Measurements from ENCODE around the gene KRTAP3-1. TPM values are rescaled to one million over a fixed set of nuclear protein-coding genes. Genes with fewer than 3 reads are reported as not detected.
A peak's percentile ranks its signal among the peaks of the same experiment; 100 is the strongest.
"Not testable (repeated sequence)": the region's sequence is repeated elsewhere in the genome, so short reads cannot be mapped to it uniquely, and the experiment has no call there.

The KRTAP3-1 gene
- total and polyA plus RNA-seq, 2 experiments from 2014 or later, result not detected

DNA sequence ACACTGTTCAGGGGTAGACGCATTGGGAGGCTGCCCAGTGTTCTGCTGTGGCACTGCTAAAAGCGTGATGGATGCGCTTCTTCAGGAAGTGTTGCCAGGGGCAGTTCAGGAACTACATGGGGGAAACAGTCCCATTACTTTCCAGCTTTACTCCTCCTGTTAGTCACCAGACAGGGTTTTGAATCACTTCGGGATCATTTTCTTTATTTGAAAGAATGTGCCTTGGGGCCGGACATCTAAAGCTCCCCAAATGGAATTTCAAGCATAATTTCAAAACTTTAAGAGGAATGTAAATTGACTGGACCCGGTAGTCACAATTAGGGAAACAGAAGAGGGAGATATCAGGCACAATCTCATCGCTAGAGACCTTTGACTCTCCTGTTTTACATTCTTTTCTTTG, 39.5 kb upstream of the KRTAP3-1 start (continued):
- TF ChIP-seq, protein P1, sequence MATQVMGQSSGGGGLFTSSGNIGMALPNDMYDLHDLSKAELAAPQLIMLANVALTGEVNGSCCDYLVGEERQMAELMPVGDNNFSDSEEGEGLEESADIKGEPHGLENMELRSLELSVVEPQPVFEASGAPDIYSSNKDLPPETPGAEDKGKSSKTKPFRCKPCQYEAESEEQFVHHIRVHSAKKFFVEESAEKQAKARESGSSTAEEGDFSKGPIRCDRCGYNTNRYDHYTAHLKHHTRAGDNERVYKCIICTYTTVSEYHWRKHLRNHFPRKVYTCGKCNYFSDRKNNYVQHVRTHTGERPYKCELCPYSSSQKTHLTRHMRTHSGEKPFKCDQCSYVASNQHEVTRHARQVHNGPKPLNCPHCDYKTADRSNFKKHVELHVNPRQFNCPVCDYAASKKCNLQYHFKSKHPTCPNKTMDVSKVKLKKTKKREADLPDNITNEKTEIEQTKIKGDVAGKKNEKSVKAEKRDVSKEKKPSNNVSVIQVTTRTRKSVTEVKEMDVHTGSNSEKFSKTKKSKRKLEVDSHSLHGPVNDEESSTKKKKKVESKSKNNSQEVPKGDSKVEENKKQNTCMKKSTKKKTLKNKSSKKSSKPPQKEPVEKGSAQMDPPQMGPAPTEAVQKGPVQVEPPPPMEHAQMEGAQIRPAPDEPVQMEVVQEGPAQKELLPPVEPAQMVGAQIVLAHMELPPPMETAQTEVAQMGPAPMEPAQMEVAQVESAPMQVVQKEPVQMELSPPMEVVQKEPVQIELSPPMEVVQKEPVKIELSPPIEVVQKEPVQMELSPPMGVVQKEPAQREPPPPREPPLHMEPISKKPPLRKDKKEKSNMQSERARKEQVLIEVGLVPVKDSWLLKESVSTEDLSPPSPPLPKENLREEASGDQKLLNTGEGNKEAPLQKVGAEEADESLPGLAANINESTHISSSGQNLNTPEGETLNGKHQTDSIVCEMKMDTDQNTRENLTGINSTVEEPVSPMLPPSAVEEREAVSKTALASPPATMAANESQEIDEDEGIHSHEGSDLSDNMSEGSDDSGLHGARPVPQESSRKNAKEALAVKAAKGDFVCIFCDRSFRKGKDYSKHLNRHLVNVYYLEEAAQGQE (IDR thresholded peaks at IDR 0.05; ENCODE audit: unreplicated experiment), result no peak
- TF ChIP-seq ZNF114 (CRISPR knock-in tag; IDR thresholded peaks at IDR 0.05) (no peak), POLR2AphosphoS5 (IDR thresholded peaks at IDR 0.05; ENCODE audit: low read depth) (no peak), EZH2 (IDR thresholded peaks at IDR 0.05; ENCODE audit: low read depth, unreplicated experiment) (no peak)
- TF ChIP-seq, protein P2, sequence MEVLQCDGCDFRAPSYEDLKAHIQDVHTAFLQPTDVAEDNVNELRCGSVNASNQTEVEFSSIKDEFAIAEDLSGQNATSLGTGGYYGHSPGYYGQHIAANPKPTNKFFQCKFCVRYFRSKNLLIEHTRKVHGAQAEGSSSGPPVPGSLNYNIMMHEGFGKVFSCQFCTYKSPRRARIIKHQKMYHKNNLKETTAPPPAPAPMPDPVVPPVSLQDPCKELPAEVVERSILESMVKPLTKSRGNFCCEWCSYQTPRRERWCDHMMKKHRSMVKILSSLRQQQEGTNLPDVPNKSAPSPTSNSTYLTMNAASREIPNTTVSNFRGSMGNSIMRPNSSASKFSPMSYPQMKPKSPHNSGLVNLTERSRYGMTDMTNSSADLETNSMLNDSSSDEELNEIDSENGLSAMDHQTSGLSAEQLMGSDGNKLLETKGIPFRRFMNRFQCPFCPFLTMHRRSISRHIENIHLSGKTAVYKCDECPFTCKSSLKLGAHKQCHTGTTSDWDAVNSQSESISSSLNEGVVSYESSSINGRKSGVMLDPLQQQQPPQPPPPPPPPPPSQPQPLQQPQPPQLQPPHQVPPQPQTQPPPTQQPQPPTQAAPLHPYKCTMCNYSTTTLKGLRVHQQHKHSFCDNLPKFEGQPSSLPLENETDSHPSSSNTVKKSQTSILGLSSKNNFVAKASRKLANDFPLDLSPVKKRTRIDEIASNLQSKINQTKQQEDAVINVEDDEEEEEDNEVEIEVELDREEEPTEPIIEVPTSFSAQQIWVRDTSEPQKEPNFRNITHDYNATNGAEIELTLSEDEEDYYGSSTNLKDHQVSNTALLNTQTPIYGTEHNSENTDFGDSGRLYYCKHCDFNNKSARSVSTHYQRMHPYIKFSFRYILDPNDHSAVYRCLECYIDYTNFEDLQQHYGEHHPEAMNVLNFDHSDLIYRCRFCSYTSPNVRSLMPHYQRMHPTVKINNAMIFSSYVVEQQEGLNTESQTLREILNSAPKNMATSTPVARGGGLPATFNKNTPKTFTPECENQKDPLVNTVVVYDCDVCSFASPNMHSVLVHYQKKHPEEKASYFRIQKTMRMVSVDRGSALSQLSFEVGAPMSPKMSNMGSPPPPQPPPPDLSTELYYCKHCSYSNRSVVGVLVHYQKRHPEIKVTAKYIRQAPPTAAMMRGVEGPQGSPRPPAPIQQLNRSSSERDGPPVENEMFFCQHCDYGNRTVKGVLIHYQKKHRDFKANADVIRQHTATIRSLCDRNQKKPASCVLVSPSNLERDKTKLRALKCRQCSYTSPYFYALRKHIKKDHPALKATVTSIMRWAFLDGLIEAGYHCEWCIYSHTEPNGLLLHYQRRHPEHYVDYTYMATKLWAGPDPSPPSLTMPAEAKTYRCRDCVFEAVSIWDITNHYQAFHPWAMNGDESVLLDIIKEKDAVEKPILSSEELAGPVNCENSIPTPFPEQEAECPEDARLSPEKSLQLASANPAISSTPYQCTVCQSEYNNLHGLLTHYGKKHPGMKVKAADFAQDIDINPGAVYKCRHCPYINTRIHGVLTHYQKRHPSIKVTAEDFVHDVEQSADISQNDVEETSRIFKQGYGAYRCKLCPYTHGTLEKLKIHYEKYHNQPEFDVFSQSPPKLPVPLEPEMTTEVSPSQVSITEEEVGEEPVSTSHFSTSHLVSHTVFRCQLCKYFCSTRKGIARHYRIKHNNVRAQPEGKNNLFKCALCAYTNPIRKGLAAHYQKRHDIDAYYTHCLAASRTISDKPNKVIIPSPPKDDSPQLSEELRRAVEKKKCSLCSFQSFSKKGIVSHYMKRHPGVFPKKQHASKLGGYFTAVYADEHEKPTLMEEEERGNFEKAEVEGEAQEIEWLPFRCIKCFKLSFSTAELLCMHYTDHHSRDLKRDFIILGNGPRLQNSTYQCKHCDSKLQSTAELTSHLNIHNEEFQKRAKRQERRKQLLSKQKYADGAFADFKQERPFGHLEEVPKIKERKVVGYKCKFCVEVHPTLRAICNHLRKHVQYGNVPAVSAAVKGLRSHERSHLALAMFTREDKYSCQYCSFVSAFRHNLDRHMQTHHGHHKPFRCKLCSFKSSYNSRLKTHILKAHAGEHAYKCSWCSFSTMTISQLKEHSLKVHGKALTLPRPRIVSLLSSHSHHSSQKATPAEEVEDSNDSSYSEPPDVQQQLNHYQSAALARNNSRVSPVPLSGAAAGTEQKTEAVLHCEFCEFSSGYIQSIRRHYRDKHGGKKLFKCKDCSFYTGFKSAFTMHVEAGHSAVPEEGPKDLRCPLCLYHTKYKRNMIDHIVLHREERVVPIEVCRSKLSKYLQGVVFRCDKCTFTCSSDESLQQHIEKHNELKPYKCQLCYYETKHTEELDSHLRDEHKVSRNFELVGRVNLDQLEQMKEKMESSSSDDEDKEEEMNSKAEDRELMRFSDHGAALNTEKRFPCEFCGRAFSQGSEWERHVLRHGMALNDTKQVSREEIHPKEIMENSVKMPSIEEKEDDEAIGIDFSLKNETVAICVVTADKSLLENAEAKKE (CRISPR knock-in tag; IDR thresholded peaks at IDR 0.05), result no peak

DNA sequence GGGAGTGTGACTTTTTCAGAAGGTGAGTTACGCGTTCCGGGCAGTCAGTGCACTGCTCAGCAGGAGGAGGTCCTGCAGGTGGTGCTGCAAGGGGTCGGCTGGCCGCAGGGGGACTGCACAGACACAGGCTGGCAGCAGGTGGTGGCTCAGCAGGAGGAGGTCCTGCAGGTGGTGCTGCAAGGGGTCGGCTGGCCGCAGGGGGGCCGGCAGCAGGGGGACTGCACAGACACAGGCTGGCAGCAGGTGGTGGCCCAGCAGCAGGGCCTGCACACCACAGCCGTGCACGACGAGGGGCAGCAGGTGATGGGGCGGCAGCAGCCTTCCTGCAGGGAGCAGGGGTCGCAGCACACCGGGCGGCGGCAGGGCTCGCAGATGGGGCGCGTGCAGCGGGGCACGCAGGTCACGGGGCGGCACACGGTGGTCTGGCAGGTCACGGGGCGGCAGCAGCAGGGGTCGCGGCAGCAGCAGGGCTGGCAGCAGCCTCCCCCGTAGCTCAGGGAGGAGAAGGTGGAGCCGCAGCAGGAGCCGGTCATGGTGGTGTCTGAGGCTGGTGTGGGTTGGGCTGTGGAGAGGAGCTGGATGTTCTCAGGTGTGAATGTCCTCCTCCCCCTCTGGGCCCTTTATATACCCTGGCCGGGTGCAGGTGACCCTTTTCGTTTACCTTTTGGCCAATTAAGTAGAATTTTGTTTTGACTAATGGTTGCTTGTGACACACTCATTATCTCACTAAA, 38.0 kb upstream of the KRTAP3-1 start, which contains the start of gene KRTAP2-1:
TSS of gene KRTAP2-1 (minus strand) at position 582 of the 731 bp plus-strand sequence. CDS start at position 533, 49 bp downstream.
- not testable (repeated sequence) for H3K4me3 ChIP-seq; H3K9me2 ChIP-seq (ENCODE audit: insufficient read depth); H3F3A ChIP-seq (replicated peaks; ENCODE audit: low read depth); H3K27me3 Mint-ChIP-seq (ENCODE audit: insufficient read depth, low read depth, poor library complexity); H3K9me3 Mint-ChIP-seq; H3K79me2 ChIP-seq (replicated peaks; ENCODE audit: insufficient read depth); H3K36me3 Mint-ChIP-seq (ENCODE audit: low read depth); H3K36me3 ChIP-seq (ENCODE audit: insufficient read depth); H3K4me3 Mint-ChIP-seq; H3K4me2 ChIP-seq; H3K27ac ChIP-seq (ENCODE audit: low read depth); H3K27ac Mint-ChIP-seq; H3K4me1 ChIP-seq (ENCODE audit: insufficient read depth); H2AFZ ChIP-seq; H3K27me3 ChIP-seq (ENCODE audit: insufficient read depth); H4K20me1 ChIP-seq (replicated peaks; ENCODE audit: insufficient read depth)
- ATAC-seq (peak; percentile 65), DNase-seq (ENCODE audit: low spot score) (peak; percentile 3)
- peaks cover 16% of the 10 kb centered on the region for H3K4me1 Mint-ChIP-seq
